Endodermal cell (in vitro differentiated cells): ENCODE results near the gene SMARCA2. TPM values are rescaled to one million over a fixed set of nuclear protein-coding genes. Genes with fewer than 3 reads are reported as not detected.

Experiments used
- DNase-seq: peaks from one replicate; pipeline ENCODE4 v3.0.0-alpha.2; 2017
- H3K27ac ChIP-seq: 2 replicates; pipeline ENCODE4 v1.5.1; 2013; ENCODE audit warnings: mild to moderate bottlenecking, low read depth, low read length, moderate library complexity
- H3K27me3 ChIP-seq: 2 replicates; pipeline ENCODE4 v1.6.1; 2013; ENCODE audit warnings: mild to moderate bottlenecking, low read length, moderate library complexity; ENCODE audit not compliant: insufficient read depth, control insufficient read depth, poor library complexity, severe bottlenecking
- H3K36me3 ChIP-seq: 2 replicates; pipeline ENCODE4 v1.7.0; 2013; ENCODE audit warnings: mild to moderate bottlenecking, low read length, moderate library complexity; ENCODE audit not compliant: control insufficient read depth, insufficient read depth
- H3K4me1 ChIP-seq: one replicate; pipeline ENCODE4 v1.7.0; 2013; ENCODE audit warnings: low read length; ENCODE audit not compliant: control insufficient read depth, insufficient read depth
- H3K4me3 ChIP-seq: 2 replicates; pipeline ENCODE4 v1.5.1; 2013; ENCODE audit warnings: mild to moderate bottlenecking, low read length, moderate library complexity
- H3K9ac ChIP-seq: 2 replicates; pipeline ENCODE4 v1.6.1; 2013; ENCODE audit warnings: mild to moderate bottlenecking, low read length, moderate library complexity; ENCODE audit not compliant: poor library complexity, severe bottlenecking; ENCODE audit errors: extremely low read depth
- H3K9me3 ChIP-seq: 2 replicates; pipeline ENCODE4 v1.6.1; 2013; ENCODE audit warnings: mild to moderate bottlenecking, low read length, moderate library complexity; ENCODE audit not compliant: control insufficient read depth
- H3K27ac Mint-ChIP-seq: 2 replicates; pipeline ENCODE4 v1.8.0; 2020; ENCODE audit warnings: mixed read lengths
- H3K27me3 Mint-ChIP-seq: 2 replicates; pipeline ENCODE4 v1.8.0; 2021; ENCODE audit warnings: mild to moderate bottlenecking, mixed read lengths; ENCODE audit not compliant: insufficient read depth
- H3K36me3 Mint-ChIP-seq: 2 replicates; pipeline ENCODE4 v1.8.0; 2020; ENCODE audit warnings: low read depth, mixed read lengths
- H3K4me1 Mint-ChIP-seq: 2 replicates; pipeline ENCODE4 v1.8.0; 2020; ENCODE audit warnings: mixed read lengths
- H3K4me3 Mint-ChIP-seq: 2 replicates; pipeline ENCODE4 v1.8.0; 2020; ENCODE audit warnings: mild to moderate bottlenecking, moderate library complexity, mixed read lengths
- H3K9me3 Mint-ChIP-seq: 2 replicates; pipeline ENCODE4 v1.8.0; 2020; ENCODE audit warnings: mild to moderate bottlenecking, mixed read lengths
- CTCF ChIP-seq: fragments of 200-600 bp; sonication (generic); conservative IDR thresholded peaks from 2 replicates; pipeline ENCODE4 v1.5.0; 2021; ENCODE audit warnings: antibody characterized with exemption, mild to moderate bottlenecking
- WGBS, 2 experiments: methylation state at CpG; one replicate each; pipeline versions ENCODE4 v1.1.5 to v1.1.7; 2013; ENCODE audit warnings: missing lambda C conversion rate in 2 of 2, mixed read lengths in 1 of 2; ENCODE audit not compliant: insufficient coverage in 1 of 2, insufficient read length in 1 of 2; 5-methylcytosine and 5-hydroxymethylcytosine counted together
- total RNA-seq, 2 donors: library from RNA; stranded (reverse); fragmentation: NEBNext Ultra II Directional in 1 of 2; extraction: Animal tissue kit (Norgen Biotek cat#: 25700) in 1 of 2; gene quantifications; 2 replicates in 1 of 2; 3 replicates in 1 of 2; pipeline ENCODE4 v1.2.1, GENCODE V29; 2021

The SMARCA2 gene
- total RNA-seq, 2 donors from 2014 or later, result 2.6 to 8.6 TPM

GRCh38 chr9:1969898-1970297 is 45.2 kb upstream of the SMARCA2 start:
- Histone ChIP-seq H3K27ac (no peak overlapping the region), H3K36me3 (no peaks in the 10 kb centered on the region), H3K4me3 (no peak overlapping the region), H3K27me3 (no peaks in the 10 kb centered on the region), H3K4me1 (no peaks in the 10 kb centered on the region), H3K9me3 (peaks cover 6% of the 10 kb centered on the region), H3K9ac (no peak overlapping the region)
- WGBS, 2 experiments, result 84 to 100% methylated on average over 1 of the region's 1 CpG
- no peak for TF ChIP-seq CTCF
- Mint-ChIP-seq H3K27me3 (peaks cover 4% of the 10 kb centered on the region), H3K4me3 (no peak overlapping the region), H3K9me3 (peaks cover 25% of the 10 kb centered on the region), H3K27ac (no peak overlapping the region), H3K4me1 (no peaks in the 10 kb centered on the region), H3K36me3 (peaks cover 2% of the 10 kb centered on the region)
- no peak for DNase-seq

GRCh38 chr9:1972672-1973071 is 42.5 kb upstream of the SMARCA2 start:
- no peaks in the 10 kb centered on the region for H3K27me3 Mint-ChIP-seq
- DNase-seq, result no peak
- H3K9me3 Mint-ChIP-seq, result peaks cover 25% of the 10 kb centered on the region

GRCh38 chr9:1977026-1977425 is 38.1 kb upstream of the SMARCA2 start:
- peaks cover 2% of the 10 kb centered on the region for H3K36me3 Mint-ChIP-seq
- no peaks in the 10 kb centered on the region for H3K27me3 Mint-ChIP-seq
- peaks cover 17% of the 10 kb centered on the region for H3K9me3 Mint-ChIP-seq
- no peak overlapping the region for H3K27ac Mint-ChIP-seq
- no peak overlapping the region for H3K4me3 Mint-ChIP-seq
- peaks cover 4% of the 10 kb centered on the region for H3K9me3 ChIP-seq
- no peak overlapping the region for H3K4me3 ChIP-seq
- H3K4me1 Mint-ChIP-seq, result no peaks in the 10 kb centered on the region
- DNase-seq, result no peak
- no peaks in the 10 kb centered on the region for H3K36me3 ChIP-seq
- WGBS, 2 experiments, result 81 to 97% methylated on average over 2 of the region's 2 CpGs
- H3K9ac ChIP-seq, result no peak overlapping the region
- no peaks in the 10 kb centered on the region for H3K4me1 ChIP-seq
- no peak for TF ChIP-seq CTCF
- H3K27me3 ChIP-seq, result no peaks in the 10 kb centered on the region
- no peak overlapping the region for H3K27ac ChIP-seq

More at GRCh38 chr9:1972672-1973071, 42.5 kb upstream of the SMARCA2 start:
- H3K4me3 Mint-ChIP-seq, result no peak overlapping the region
- Histone ChIP-seq H3K36me3 (no peaks in the 10 kb centered on the region), H3K27me3 (no peaks in the 10 kb centered on the region), H3K9me3 (peaks cover 6% of the 10 kb centered on the region), H3K27ac (no peak overlapping the region), H3K9ac (no peak overlapping the region), H3K4me3 (no peak overlapping the region), H3K4me1 (no peaks in the 10 kb centered on the region)
- peaks cover 2% of the 10 kb centered on the region for H3K36me3 Mint-ChIP-seq
- H3K27ac Mint-ChIP-seq, result no peak overlapping the region
- H3K4me1 Mint-ChIP-seq, result no peaks in the 10 kb centered on the region
- TF ChIP-seq CTCF, result no peak
